ENCODE measurements around the gene MRPS26.

- TF ChIP-seq CTCF (IDR thresholded peaks at IDR 0.05): no peak
- no peak for TF ChIP-seq POLR2A (IDR thresholded peaks at IDR 0.05)
These were observed 1.4 kb upstream of the MRPS26 start for GRCh38 chr20:3044336-3044965.
